ENCODE data around the gene NAP1L5.

DNA sequence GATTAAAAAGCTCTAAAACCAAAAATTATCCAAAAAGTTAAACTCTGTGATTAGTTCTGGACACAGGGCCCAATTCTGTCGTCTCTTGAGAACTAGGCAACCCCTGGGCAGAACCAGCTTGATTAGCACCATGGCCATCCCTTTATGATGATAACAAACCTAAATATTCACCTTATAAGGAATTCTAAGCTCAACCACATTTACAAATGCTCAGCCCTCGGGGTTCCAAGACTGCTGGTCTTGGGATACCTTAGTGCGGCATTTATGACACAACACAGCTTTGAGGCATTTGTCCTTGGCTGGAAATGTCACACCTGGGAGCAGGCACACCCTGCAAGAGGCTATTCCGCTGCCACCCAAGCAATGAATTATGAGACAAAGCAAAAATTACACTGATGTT, 27.5 kb upstream of the NAP1L5 start:
- TF ChIP-seq, protein P1, sequence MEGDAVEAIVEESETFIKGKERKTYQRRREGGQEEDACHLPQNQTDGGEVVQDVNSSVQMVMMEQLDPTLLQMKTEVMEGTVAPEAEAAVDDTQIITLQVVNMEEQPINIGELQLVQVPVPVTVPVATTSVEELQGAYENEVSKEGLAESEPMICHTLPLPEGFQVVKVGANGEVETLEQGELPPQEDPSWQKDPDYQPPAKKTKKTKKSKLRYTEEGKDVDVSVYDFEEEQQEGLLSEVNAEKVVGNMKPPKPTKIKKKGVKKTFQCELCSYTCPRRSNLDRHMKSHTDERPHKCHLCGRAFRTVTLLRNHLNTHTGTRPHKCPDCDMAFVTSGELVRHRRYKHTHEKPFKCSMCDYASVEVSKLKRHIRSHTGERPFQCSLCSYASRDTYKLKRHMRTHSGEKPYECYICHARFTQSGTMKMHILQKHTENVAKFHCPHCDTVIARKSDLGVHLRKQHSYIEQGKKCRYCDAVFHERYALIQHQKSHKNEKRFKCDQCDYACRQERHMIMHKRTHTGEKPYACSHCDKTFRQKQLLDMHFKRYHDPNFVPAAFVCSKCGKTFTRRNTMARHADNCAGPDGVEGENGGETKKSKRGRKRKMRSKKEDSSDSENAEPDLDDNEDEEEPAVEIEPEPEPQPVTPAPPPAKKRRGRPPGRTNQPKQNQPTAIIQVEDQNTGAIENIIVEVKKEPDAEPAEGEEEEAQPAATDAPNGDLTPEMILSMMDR (IDR thresholded peaks at IDR 0.05), result no peak
- TF ChIP-seq ZFX (IDR thresholded peaks at IDR 0.05; ENCODE audit: borderline replicate concordance), result no peak
